Activated naive CD8-positive, alpha-beta T cell (primary cell): ENCODE data around the gene PECR.
A peak's percentile ranks its signal among the peaks of the same experiment; 100 is the strongest.

ENCODE experiments used
- H3K27ac Mint-ChIP-seq: one replicate; pipeline ENCODE4 v1.8.0; 2021; ENCODE audit warnings: mixed read lengths
- H3K27me3 Mint-ChIP-seq: one replicate; pipeline ENCODE4 v1.8.0; 2021; ENCODE audit warnings: mixed read lengths
- H3K36me3 Mint-ChIP-seq: one replicate; pipeline ENCODE4 v1.8.0; 2021; ENCODE audit warnings: mixed read lengths
- H3K4me1 Mint-ChIP-seq: one replicate; pipeline ENCODE4 v1.8.0; 2021; ENCODE audit warnings: low read depth, mixed read lengths
- H3K4me3 Mint-ChIP-seq: one replicate; pipeline ENCODE4 v1.8.0; 2021; ENCODE audit warnings: mild to moderate bottlenecking, mixed read lengths
- H3K9me3 Mint-ChIP-seq: one replicate; pipeline ENCODE4 v1.8.0; 2021; ENCODE audit warnings: low read depth, mixed read lengths

The PECR gene

GRCh38 chr2:216070195-216070594 is 11.4 kb downstream of the PECR start:
- Mint-ChIP-seq H3K4me1 (peaks cover 33% of the 10 kb centered on the region), H3K4me3 (no peak overlapping the region), H3K27ac (no peak overlapping the region), H3K36me3 (peaks cover 17% of the 10 kb centered on the region), H3K27me3 (no peaks in the 10 kb centered on the region), H3K9me3 (no peaks in the 10 kb centered on the region)

- Mint-ChIP-seq H3K27ac (no peak overlapping the region), H3K9me3 (no peaks in the 10 kb centered on the region), H3K27me3 (no peaks in the 10 kb centered on the region), H3K4me1 (peaks cover 22% of the 10 kb centered on the region), H3K36me3 (peaks cover 15% of the 10 kb centered on the region), H3K4me3 (no peak overlapping the region)
These were observed 12.6 kb downstream of the PECR start for GRCh38 chr2:216069028-216069427.

- H3K27me3 Mint-ChIP-seq = no peaks in the 10 kb centered on the region
- peaks cover 17% of the 10 kb centered on the region for H3K4me1 Mint-ChIP-seq
- H3K9me3 Mint-ChIP-seq = no peaks in the 10 kb centered on the region
- no peak overlapping the region for H3K27ac Mint-ChIP-seq
- peaks cover 11% of the 10 kb centered on the region for H3K36me3 Mint-ChIP-seq
- H3K4me3 Mint-ChIP-seq = no peak overlapping the region
These were observed 15.4 kb downstream of the PECR start for GRCh38 chr2:216066230-216066629.

GRCh38 chr2:216064665-216065064 is 16.9 kb downstream of the PECR start:
- peaks cover 14% of the 10 kb centered on the region for H3K4me1 Mint-ChIP-seq
- peaks cover 8% of the 10 kb centered on the region for H3K36me3 Mint-ChIP-seq
- H3K27me3 Mint-ChIP-seq = no peaks in the 10 kb centered on the region
- no peak overlapping the region for H3K4me3 Mint-ChIP-seq
- H3K9me3 Mint-ChIP-seq = no peaks in the 10 kb centered on the region
- no peak overlapping the region for H3K27ac Mint-ChIP-seq

DNA sequence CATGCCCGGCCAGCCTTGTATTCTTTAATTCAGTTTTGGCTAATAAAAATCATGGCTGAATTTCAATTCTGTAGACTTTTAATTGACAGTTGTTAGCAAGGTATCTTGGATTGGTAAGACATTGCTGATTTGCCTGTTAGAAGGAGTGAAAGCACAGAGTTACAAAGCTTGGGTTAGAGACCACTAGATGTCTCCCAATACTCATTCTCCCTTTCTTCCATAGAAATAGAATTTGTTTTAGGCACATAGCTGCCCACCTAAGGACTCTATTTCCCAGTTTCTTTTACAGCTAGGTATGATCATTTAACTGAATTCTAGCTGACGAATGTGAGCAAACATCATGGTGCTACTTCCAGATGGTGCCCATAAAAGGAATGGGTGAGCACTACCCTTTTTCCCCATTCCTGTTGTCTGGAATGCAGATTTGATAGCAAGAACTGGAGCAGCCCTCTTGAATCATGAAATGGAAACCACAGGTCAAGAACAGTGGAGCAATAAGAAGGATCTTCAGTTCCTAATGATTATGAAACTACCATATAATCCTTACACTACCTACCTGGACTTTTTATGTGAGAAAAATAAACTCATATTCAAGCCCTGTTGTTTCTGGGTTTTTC is 17.5 kb downstream of the PECR start:
- Mint-ChIP-seq H3K27me3 (no peaks in the 10 kb centered on the region), H3K4me3 (no peak overlapping the region), H3K36me3 (peaks cover 9% of the 10 kb centered on the region), H3K27ac (no peak overlapping the region), H3K9me3 (no peaks in the 10 kb centered on the region), H3K4me1 (peaks cover 12% of the 10 kb centered on the region)

DNA sequence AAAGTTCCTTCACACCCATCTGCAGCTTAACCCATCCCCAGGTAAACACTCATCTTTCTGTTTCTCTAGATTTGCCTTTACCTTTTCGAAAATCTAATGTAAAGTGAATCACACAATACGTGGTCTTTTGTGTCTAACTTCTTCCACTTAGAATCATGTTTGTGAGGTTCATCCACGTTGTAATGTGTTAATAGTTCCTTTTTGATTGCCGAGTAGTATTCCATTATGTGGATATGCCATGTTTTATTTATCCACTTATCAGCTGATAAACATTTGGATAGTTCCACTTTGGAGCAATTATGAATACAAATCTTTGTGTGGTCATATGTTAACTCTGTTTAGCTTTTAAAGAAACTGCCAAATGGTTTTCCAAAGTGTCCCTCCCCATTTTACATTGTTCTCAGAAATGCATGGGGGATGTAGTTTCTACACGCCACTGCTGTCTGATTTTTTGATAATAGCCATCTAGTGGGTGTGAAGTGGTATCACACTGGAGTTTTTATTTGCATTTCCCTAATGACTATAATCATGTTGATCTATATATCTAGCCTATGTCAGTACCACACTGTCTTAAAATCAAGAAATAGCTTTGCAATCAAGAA is 22.3 kb downstream of the PECR start:
- Mint-ChIP-seq H3K27ac (peak overlapping the region; percentile 77), H3K4me1 (peaks cover 28% of the 10 kb centered on the region), H3K36me3 (peaks cover 12% of the 10 kb centered on the region), H3K27me3 (no peaks in the 10 kb centered on the region), H3K9me3 (no peaks in the 10 kb centered on the region), H3K4me3 (peak overlapping the region; percentile 17)

DNA sequence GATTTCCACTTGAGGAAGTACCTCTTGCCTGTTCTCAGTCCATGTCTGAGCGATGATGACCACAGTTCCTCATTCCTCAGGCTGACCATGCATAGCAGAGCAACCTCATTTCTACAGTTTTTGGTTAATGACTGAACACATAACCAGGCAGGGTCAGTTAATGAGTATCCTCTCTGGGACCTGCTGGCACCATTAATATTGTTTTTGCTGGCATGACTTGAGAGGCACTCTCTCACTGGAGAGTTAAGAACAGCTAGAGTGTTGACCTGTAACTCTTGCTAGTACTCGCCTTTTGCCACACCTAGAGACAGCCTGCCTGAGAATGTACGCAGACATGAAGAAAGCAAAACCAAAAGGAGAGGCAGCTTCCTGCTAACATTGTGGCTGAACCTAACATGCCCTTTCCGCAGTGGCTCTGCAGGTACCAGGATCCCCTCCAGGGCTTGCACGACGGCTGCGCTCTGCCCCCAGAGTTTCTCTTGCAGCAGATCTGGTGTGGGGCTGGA is 23.9 kb downstream of the PECR start:
- H3K27ac Mint-ChIP-seq = peak overlapping the region; percentile 94
- H3K9me3 Mint-ChIP-seq = no peaks in the 10 kb centered on the region
- H3K27me3 Mint-ChIP-seq = no peaks in the 10 kb centered on the region
- H3K4me3 Mint-ChIP-seq = peak overlapping the region; percentile 70
- peaks cover 12% of the 10 kb centered on the region for H3K36me3 Mint-ChIP-seq
- peaks cover 28% of the 10 kb centered on the region for H3K4me1 Mint-ChIP-seq

GRCh38 chr2:216056739-216057138 is 24.9 kb downstream of the PECR start:
- Mint-ChIP-seq H3K27ac (peak overlapping the region; percentile 94), H3K4me1 (peaks cover 28% of the 10 kb centered on the region), H3K36me3 (peaks cover 13% of the 10 kb centered on the region), H3K9me3 (no peaks in the 10 kb centered on the region), H3K27me3 (no peaks in the 10 kb centered on the region), H3K4me3 (peak overlapping the region; percentile 35)

GRCh38 chr2:216055680-216056079 is 25.9 kb downstream of the PECR start:
- no peak overlapping the region for H3K27ac Mint-ChIP-seq

GRCh38 chr2:216052420-216052819 is 29.2 kb downstream of the PECR start:
- Mint-ChIP-seq H3K27ac (no peak overlapping the region), H3K4me3 (no peak overlapping the region), H3K36me3 (peaks cover 12% of the 10 kb centered on the region), H3K4me1 (peaks cover 12% of the 10 kb centered on the region), H3K27me3 (no peaks in the 10 kb centered on the region), H3K9me3 (no peaks in the 10 kb centered on the region)

More at GRCh38 chr2:216055680-216056079, 25.9 kb downstream of the PECR start:
- no peaks in the 10 kb centered on the region for H3K9me3 Mint-ChIP-seq
- peaks cover 28% of the 10 kb centered on the region for H3K4me1 Mint-ChIP-seq
- no peak overlapping the region for H3K4me3 Mint-ChIP-seq
- H3K27me3 Mint-ChIP-seq = no peaks in the 10 kb centered on the region
- H3K36me3 Mint-ChIP-seq = peaks cover 12% of the 10 kb centered on the region

DNA sequence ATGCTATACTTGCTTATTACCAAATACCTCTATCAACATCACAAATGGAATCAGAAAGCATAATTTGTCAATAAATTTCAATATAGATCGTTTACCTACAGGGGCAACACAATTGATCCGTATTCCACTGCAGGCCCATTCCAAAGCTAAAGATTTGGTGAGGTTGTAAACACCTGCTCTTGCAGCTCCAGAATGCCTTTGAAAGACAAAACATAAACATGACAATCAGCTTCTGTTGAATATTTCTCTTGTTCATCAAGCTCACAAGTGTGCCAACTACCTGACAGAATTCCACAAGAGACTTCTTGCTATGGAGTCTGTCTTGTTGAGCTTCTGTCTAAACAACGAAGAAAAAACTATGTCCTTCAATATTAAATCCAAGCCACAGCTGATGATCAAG is 30.3 kb downstream of the PECR start:
- Mint-ChIP-seq H3K4me1 (peaks cover 4% of the 10 kb centered on the region), H3K9me3 (no peaks in the 10 kb centered on the region), H3K27me3 (no peaks in the 10 kb centered on the region), H3K36me3 (peaks cover 12% of the 10 kb centered on the region), H3K4me3 (no peak overlapping the region), H3K27ac (no peak overlapping the region)

DNA sequence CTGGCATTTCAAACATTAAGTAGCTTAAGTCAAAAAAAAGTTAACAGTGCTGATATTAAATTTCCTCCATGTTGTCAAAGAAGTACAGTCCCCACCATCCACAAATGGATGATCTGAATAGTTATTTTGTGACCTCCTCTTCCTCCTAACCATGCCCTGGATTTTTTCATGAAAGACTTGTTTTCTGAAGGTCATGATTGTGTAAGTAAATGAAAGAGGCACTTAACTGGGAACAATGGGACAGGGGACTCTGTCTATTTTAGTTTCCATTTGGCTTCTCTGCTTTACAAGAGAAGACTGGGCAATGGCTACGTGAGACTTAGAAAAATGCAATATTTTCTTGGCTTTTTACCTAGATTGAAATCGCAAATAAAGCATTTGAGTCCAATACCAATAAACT is 32.2 kb downstream of the PECR start:
- Mint-ChIP-seq H3K27me3 (no peaks in the 10 kb centered on the region), H3K36me3 (peaks cover 8% of the 10 kb centered on the region), H3K9me3 (no peaks in the 10 kb centered on the region), H3K4me3 (no peak overlapping the region), H3K4me1 (no peaks in the 10 kb centered on the region), H3K27ac (no peak overlapping the region)

DNA sequence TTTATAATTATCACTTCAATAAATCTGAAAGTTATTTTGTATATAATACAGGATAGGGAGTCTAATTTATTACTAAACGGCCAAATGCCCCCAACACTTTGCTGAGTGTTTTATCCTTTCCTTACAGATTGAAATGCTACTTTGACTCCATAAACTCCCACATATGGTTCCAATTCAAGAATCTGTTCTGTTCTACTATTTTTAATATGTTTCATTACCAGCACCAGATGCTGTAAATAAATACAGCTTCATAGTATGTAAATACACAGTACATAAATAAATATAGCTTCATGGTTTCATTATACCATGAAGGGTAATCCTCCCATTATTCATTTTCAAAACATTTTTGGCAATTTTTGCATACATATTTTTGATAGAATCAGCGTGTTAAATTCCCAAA is 34.2 kb downstream of the PECR start:
- no peak overlapping the region for H3K4me3 Mint-ChIP-seq
- H3K36me3 Mint-ChIP-seq = peaks cover 5% of the 10 kb centered on the region
- H3K9me3 Mint-ChIP-seq = no peaks in the 10 kb centered on the region
- no peaks in the 10 kb centered on the region for H3K4me1 Mint-ChIP-seq
- no peak overlapping the region for H3K27ac Mint-ChIP-seq
- H3K27me3 Mint-ChIP-seq = no peaks in the 10 kb centered on the region

DNA sequence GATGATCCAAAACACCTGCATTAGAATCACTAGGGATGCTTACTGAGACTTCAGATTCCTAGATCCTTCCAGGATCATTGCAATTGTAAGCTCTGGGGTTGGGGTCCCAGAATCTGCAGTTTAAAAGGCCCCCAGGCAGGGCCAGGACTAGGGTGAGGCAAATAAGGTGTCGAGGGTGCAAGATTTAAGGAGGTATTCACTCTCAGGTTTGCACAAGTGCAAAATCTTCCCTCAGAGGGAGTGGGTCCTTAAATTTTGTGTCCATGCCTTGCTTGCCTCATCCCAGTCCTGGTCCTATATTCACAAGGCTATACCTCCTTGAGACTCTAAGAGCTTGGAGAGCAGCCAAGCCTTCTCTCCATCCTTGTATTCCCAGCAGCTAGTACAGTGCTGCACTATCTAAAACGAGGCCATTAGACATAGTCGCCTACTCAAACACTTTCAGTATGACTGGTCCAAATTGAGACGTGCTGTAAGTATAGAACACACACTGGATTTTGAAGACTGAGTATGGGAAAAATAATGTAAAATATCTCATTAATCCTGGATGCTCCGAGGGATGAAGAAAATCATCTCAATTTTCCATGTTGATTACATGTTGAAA is 36.6 kb downstream of the PECR start:
- Mint-ChIP-seq H3K4me3 (no peak overlapping the region), H3K27ac (no peak overlapping the region), H3K4me1 (no peaks in the 10 kb centered on the region), H3K36me3 (peaks cover under 1% of the 10 kb centered on the region), H3K27me3 (no peaks in the 10 kb centered on the region), H3K9me3 (no peaks in the 10 kb centered on the region)

DNA sequence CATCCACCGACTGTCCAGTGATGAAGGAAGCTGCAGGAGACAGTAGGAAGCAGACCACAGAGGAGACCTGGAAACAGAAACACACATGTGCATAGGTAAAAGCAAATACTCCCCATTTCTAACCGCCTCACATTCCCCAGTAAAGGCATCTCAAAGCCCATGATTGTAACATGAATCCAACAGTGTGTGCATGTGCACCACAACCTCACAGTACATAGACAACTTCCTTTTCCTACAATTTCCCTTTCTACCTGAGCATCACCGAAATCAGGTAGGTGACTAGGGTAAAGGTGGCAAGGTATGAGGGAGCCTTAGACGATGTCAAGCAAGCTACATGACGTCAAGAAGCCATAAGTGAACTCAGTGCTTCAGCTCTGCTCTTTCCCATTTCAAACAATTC is 37.7 kb downstream of the PECR start:
- peak overlapping the region; percentile 4 for H3K27ac Mint-ChIP-seq
- no peaks in the 10 kb centered on the region for H3K27me3 Mint-ChIP-seq
- no peak overlapping the region for H3K4me3 Mint-ChIP-seq
- H3K36me3 Mint-ChIP-seq = no peaks in the 10 kb centered on the region
- H3K4me1 Mint-ChIP-seq = no peaks in the 10 kb centered on the region
- no peaks in the 10 kb centered on the region for H3K9me3 Mint-ChIP-seq
